NCI-H1105 treated with DMSO at 0.1 percent for 48 hours (cell line): ENCODE results near the gene RPS15A.
"Not testable (repeated sequence)": the region's sequence is repeated elsewhere in the genome, so short reads cannot be mapped to it uniquely, and the experiment has no call there.

Source experiments
- DNase-seq: peaks from one replicate; lab custom pipeline; 2025; lab: John Stamatoyannopoulos, UW

The RPS15A gene

DNA sequence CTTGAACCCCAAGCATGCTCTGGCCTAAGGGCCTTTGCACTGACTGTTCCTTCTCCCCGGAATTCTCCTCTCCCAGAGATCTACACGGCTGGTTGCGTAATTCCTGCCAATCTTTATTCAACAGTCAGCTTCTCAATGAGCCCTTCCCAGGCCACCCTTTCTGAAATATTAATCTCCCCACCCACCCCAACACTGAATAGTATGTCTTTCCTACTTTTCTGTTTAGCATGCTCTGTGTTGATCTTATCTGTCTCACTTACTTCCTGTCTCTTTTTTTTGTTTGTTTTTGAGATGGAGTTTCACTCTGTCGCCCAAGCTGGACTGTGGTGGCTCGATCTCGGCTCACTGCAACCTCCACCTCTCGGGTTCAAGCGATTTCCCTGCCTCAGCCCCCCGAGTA lies 33.5 kb downstream of the RPS15A start:
- DNase-seq = not testable (repeated sequence)

- not testable (repeated sequence) for DNase-seq
Observed at GRCh38 chr16:18742870-18743269, 47.3 kb downstream of the RPS15A start.

GRCh38 chr16:18740027-18740426 lies 50.1 kb downstream of the RPS15A start:
- not testable (repeated sequence) for DNase-seq

GRCh38 chr16:18738768-18739167 lies 51.4 kb downstream of the RPS15A start:
- not testable (repeated sequence) for DNase-seq

DNA sequence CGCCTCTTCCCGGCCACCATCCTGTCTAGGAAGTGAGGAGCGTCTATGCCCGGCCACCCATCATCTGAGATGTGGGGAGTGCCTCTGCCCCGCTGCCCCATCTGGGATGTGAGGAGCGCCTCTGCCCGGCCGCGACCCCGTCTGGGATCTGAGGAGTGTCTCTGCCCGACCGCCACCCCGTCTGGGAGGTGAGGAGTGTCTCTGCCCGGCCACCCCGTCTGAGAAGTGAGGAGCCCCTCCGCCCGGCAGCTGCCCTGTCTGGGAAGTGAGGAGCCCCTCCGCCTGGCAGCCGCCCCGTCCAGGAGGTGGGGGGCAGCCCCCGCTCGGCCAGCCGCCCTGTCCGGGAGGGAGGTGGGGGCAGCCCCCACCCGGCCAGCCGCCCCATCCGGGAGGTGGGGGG lies 55.9 kb downstream of the RPS15A start:
- DNase-seq = not testable (repeated sequence)
